Globus pallidus (tissue), 1 donor: ENCODE results near the gene DCX.
A peak's percentile ranks its signal among the peaks of the same experiment; 100 is the strongest.

Experiments used
- DNase-seq: peaks from one replicate; pipeline ENCODE4 v3.0.0-alpha.2; 2015; ENCODE audit warnings: low spot score

The DCX gene

GRCh38 chrX:111411983-111412382 lies at the start of gene DCX:
Gene DCX, minus strand, starts transcription at chrX:111412192. Its CDS starts 1,794 bp downstream, at chrX:111410398.
- DNase-seq: no peak

GRCh38 chrX:111460607-111461006 lies 48.6 kb upstream of the DCX start:
- DNase-seq: no peak

- DNase-seq: peak; percentile 13
These were observed 35.3 kb upstream of the DCX start for GRCh38 chrX:111447298-111447697.

- peak; percentile 38 for DNase-seq
These were observed 33.5 kb upstream of the DCX start for GRCh38 chrX:111445485-111445884.

- DNase-seq: no peak
These were observed 32.9 kb upstream of the DCX start for GRCh38 chrX:111444881-111445280.

GRCh38 chrX:111443946-111444345 lies 32.0 kb upstream of the DCX start:
- no peak for DNase-seq

GRCh38 chrX:111442791-111443190 lies 30.8 kb upstream of the DCX start:
- DNase-seq: no peak

- DNase-seq: no peak
These were observed 23.5 kb upstream of the DCX start for GRCh38 chrX:111435469-111435868.

- DNase-seq: no peak
These were observed 19.0 kb upstream of the DCX start for GRCh38 chrX:111431001-111431400.

- no peak for DNase-seq
These were observed 435 bp downstream of the DCX start for GRCh38 chrX:111411557-111411956.

GRCh38 chrX:111410590-111411078 lies 1.4 kb downstream of the DCX start:
- no peak for DNase-seq

GRCh38 chrX:111409326-111409725 lies 2.7 kb downstream of the DCX start:
- no peak for DNase-seq

GRCh38 chrX:111407948-111408347 lies 4.0 kb downstream of the DCX start:
- no peak for DNase-seq

- no peak for DNase-seq
These were observed 9.6 kb downstream of the DCX start for GRCh38 chrX:111402344-111402743.

- no peak for DNase-seq
These were observed 16.8 kb downstream of the DCX start for GRCh38 chrX:111395149-111395548.

GRCh38 chrX:111394569-111394968 lies 17.4 kb downstream of the DCX start:
- DNase-seq: no peak

- DNase-seq: no peak
These were observed 24.4 kb downstream of the DCX start for GRCh38 chrX:111387470-111388070.

GRCh38 chrX:111386615-111387233 lies 25.3 kb downstream of the DCX start:
- DNase-seq: no peak

GRCh38 chrX:111386077-111386476 lies 25.9 kb downstream of the DCX start:
- DNase-seq: no peak

GRCh38 chrX:111382277-111382676 lies 29.7 kb downstream of the DCX start:
- DNase-seq: no peak

GRCh38 chrX:111376897-111377578 lies 35.0 kb downstream of the DCX start:
- no peak for DNase-seq

GRCh38 chrX:111376486-111376885 lies 35.5 kb downstream of the DCX start:
- DNase-seq: no peak

- no peak for DNase-seq
These were observed 36.2 kb downstream of the DCX start for GRCh38 chrX:111375747-111376146.
